Heart left ventricle (tissue), 13 donors: Measurements from ENCODE around the gene AAMDC.

Experiments used
- POLR2A ChIP-seq, 2 donors: fragments of 450-650 bp; IDR thresholded peaks; one replicate each; pipeline ENCODE4 v1.6.1; 2017; ENCODE audit warnings: antibody characterized with exemption in 2 of 2, mild to moderate bottlenecking in 2 of 2, moderate library complexity in 2 of 2
- TF ChIP-seq, protein P1 (sequence below), 12 donors: fragments of 200-600 bp; sonication (generic) in 4 of 12; IDR thresholded peaks; one replicate each; pipeline versions ENCODE4 v1.5.0 to v1.8.0; 2018 to 2022; ENCODE audit warnings: antibody characterized with exemption in 12 of 12, mild to moderate bottlenecking in 5 of 12
- donor health status: ischemic (EF 13 %, LVEDD 7.1; RV severe dilation, severe dysfunction).
- donor health status: DM: no; HTN: yes; CAD: no.
- donor health status: DM: no; HTN: no; CAD: no.
- donor health status: ischemic (EF 25% LVEDD 6.9; RV normal size, moderate dysfunction).
- donor health status: ischemic (EF 25% LVEDD 5.7; RV mildly dilated, moderate dysfunction).
- donor health status: ischemic (EF 35%, LVEDD 5.7; RV mildly dilated, moderate dysfunction).
- donor health status: nonischemic (EF 11% LVEDD 7.7; RV severe dilation, severe dysfunction).
- donor health status: DM: yes; HTN: yes; CAD: no.
- donor health status: PGD.
- donor health status: ischemic (EF 29% LVEDD 5.4; RV normal size, mild dysfunction).
- donor health status: nonischemic (EF 23%, LVEDD 6.1; RV moderate dilation, normal function).

DNA sequence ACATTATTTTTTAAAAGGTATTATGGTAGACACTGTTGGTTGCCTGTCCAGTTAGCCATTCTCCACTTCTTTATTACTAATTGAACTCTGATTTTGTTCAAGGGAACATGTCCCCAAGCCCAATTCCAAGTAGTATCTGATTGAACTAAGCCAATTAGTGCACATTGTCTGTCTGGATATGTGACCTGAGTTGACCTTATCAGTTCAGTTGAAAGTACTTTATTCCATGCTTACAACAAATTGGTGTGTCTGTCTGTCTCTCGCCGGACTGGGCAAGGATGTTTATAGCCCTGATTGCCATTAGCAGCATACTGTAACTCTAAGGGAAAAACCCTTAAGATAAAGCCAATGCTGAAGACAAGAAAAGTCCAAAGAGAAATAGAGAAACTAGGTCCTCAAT lies 87.9 kb downstream of the AAMDC start:
- TF ChIP-seq, protein P1, sequence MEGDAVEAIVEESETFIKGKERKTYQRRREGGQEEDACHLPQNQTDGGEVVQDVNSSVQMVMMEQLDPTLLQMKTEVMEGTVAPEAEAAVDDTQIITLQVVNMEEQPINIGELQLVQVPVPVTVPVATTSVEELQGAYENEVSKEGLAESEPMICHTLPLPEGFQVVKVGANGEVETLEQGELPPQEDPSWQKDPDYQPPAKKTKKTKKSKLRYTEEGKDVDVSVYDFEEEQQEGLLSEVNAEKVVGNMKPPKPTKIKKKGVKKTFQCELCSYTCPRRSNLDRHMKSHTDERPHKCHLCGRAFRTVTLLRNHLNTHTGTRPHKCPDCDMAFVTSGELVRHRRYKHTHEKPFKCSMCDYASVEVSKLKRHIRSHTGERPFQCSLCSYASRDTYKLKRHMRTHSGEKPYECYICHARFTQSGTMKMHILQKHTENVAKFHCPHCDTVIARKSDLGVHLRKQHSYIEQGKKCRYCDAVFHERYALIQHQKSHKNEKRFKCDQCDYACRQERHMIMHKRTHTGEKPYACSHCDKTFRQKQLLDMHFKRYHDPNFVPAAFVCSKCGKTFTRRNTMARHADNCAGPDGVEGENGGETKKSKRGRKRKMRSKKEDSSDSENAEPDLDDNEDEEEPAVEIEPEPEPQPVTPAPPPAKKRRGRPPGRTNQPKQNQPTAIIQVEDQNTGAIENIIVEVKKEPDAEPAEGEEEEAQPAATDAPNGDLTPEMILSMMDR (IDR thresholded peaks at IDR 0.05): no peak
- TF ChIP-seq POLR2A (IDR thresholded peaks at IDR 0.05): no peak
